B cell (primary cell): ENCODE data around the gene SHOC2. TPM values are rescaled to one million over a fixed set of nuclear protein-coding genes. Genes with fewer than 3 reads are reported as not detected.

Experiments
- ATAC-seq: fragments of 200-7000 bp; cut with Tn5 transposase; one replicate; pipeline ENCODE4 v1.10.0; 2021; ENCODE audit warnings: low read depth, mild to moderate bottlenecking, moderate number of reproducible peaks, moderate library complexity
- CTCF ChIA-PET: fragments of 350-600 bp; sonication (Branson Sonifier 250); formaldehyde crosslinking; loops from one replicate; lab custom pipeline; 2021; ENCODE audit warnings: antibody characterized with exemption, inconsistent platforms; lab: Charles Lee
- POLR2A ChIA-PET: fragments of 350-600 bp; sonication (Branson Sonifier 250); formaldehyde crosslinking; loops from one replicate; lab custom pipeline; 2021; ENCODE audit warnings: antibody characterized with exemption; lab: Charles Lee
- DNase-seq: peaks from one replicate; pipeline ENCODE4 v3.0.0; 2013
- H2AFZ ChIP-seq: 2 replicates; pipeline ENCODE4 v1.6.1; 2012; ENCODE audit warnings: mild to moderate bottlenecking, low read depth, low read length; ENCODE audit not compliant: insufficient read depth, poor library complexity, severe bottlenecking
- H3K27ac ChIP-seq, 2 donors: 1 replicate in 1 of 2; 2 replicates in 1 of 2; pipeline ENCODE4 v1.5.1; 2012 to 2013; ENCODE audit warnings: low read length in 2 of 2, mild to moderate bottlenecking in 2 of 2, moderate library complexity in 1 of 2
- H3K27me3 ChIP-seq, 4 experiments: fragments of 200-600 bp in 1 of 4; sonication (generic) in 1 of 4; replicated peaks in 1 of 4; 1 replicate in 2 of 4; 2 replicates in 2 of 4; pipeline versions ENCODE4 v1.6.1 to v1.7.0; 2013 to 2016; ENCODE audit warnings: low read length in 3 of 4, mild to moderate bottlenecking in 2 of 4, mixed read lengths in 1 of 4, moderate library complexity in 1 of 4; ENCODE audit not compliant: insufficient read depth in 4 of 4, control insufficient read depth in 3 of 4; ENCODE audit errors: control extremely low read depth in 1 of 4
- H3K36me3 ChIP-seq, 2 experiments: replicated peaks in 1 of 2; 1 replicate in 1 of 2; 2 replicates in 1 of 2; pipeline versions ENCODE4 v1.6.1 to v1.7.1; 2013; ENCODE audit warnings: low read length in 1 of 2; ENCODE audit not compliant: insufficient read depth in 2 of 2, control insufficient read depth in 1 of 2; ENCODE audit errors: control extremely low read depth in 1 of 2, extremely low read depth in 1 of 2
- H3K4me1 ChIP-seq, 2 donors: fragments of 200-600 bp in 1 of 2; sonication (generic) in 1 of 2; 1 replicate in 1 of 2; 2 replicates in 1 of 2; pipeline versions ENCODE4 v1.5.1 to v1.6.1; 2013 to 2017; ENCODE audit warnings: low read length in 2 of 2; ENCODE audit not compliant: control insufficient read depth in 2 of 2, insufficient read depth in 2 of 2
- H3K4me2 ChIP-seq: replicated peaks from 2 replicates; pipeline ENCODE3; 2012; ENCODE audit warnings: mild to moderate bottlenecking, low read depth, low read length; ENCODE audit not compliant: poor library complexity, severe bottlenecking
- H3K4me3 ChIP-seq, 5 experiments: fragments of 200-600 bp in 1 of 5; sonication (generic) in 1 of 5; 1 replicate in 3 of 5; 2 replicates in 2 of 5; pipeline versions ENCODE4 v1.5.1 to v1.7.0; 2011 to 2016; ENCODE audit warnings: low read length in 4 of 5, mild to moderate bottlenecking in 4 of 5, low read depth in 2 of 5, control low read depth in 1 of 5, moderate library complexity in 1 of 5; ENCODE audit not compliant: insufficient read depth in 1 of 5; ENCODE audit errors: control extremely low read depth in 1 of 5, extremely low read depth in 1 of 5
- H3K79me2 ChIP-seq: fragments of 200-600 bp; sonication (generic); one replicate; pipeline ENCODE4 v1.6.0; 2016; ENCODE audit warnings: low read length; ENCODE audit not compliant: control insufficient read depth, insufficient read depth
- H3K9ac ChIP-seq: fragments of 200-600 bp; sonication (generic); 2 replicates; pipeline ENCODE4 v1.6.1; 2017; ENCODE audit warnings: mild to moderate bottlenecking, low read length, moderate library complexity
- H3K9me3 ChIP-seq, 3 donors: one replicate each; pipeline versions ENCODE4 v1.6.1 to v1.7.1; 2013; ENCODE audit warnings: low read length in 2 of 3; ENCODE audit not compliant: control insufficient read depth in 2 of 3, insufficient read depth in 1 of 3; ENCODE audit errors: control extremely low read depth in 1 of 3
- H4K20me1 ChIP-seq: 2 replicates; pipeline ENCODE4 v1.6.0; 2012; ENCODE audit warnings: mild to moderate bottlenecking, low read length; ENCODE audit not compliant: insufficient read depth, control insufficient read depth, poor library complexity, severe bottlenecking
- H3K27ac Mint-ChIP-seq: one replicate; pipeline ENCODE4 v1.8.0; 2021; ENCODE audit warnings: mixed read lengths
- H3K27me3 Mint-ChIP-seq: one replicate; pipeline ENCODE4 v1.8.0; 2021; ENCODE audit warnings: mixed read lengths
- H3K4me1 Mint-ChIP-seq: one replicate; pipeline ENCODE4 v1.8.0; 2021; ENCODE audit warnings: mixed read lengths
- H3K4me3 Mint-ChIP-seq: one replicate; pipeline ENCODE4 v1.8.0; 2021; ENCODE audit warnings: mixed read lengths
- H3K9me3 Mint-ChIP-seq: one replicate; pipeline ENCODE4 v1.8.0; 2022; ENCODE audit warnings: mixed read lengths; ENCODE audit not compliant: insufficient read depth
- CTCF ChIP-seq: fragments of 200-600 bp; IDR thresholded peaks from one replicate; pipeline ENCODE4 v1.8.0; 2022; ENCODE audit warnings: antibody characterized with exemption, mild to moderate bottlenecking
- EZH2 ChIP-seq: IDR thresholded peaks from 2 replicates; pipeline ENCODE4 v1.6.1; 2012; ENCODE audit warnings: borderline replicate concordance, low read depth, mild to moderate bottlenecking, moderate library complexity, low read length; ENCODE audit not compliant: insufficient read depth, poor library complexity, severe bottlenecking
- WGBS: methylation state at CpG from one replicate; pipeline ENCODE4 v1.1.5; 2013; ENCODE audit warnings: missing lambda C conversion rate; ENCODE audit not compliant: insufficient coverage; 5-methylcytosine and 5-hydroxymethylcytosine counted together
- intact Hi-C: fragments of 100-400 bp; cut with micrococcal nuclease; formaldehyde crosslinking; loops from one replicate; pipeline ENCODE4 v1.10.0; 2022
- polyA plus RNA-seq: library from polyadenylated mRNA; depleted of rRNA; stranded (reverse); fragments of >200 nt; gene quantifications from 2 replicates; pipeline ENCODE4 v1.2.3, GENCODE V29; 2012
- small RNA-seq: library from RNA; depleted of rRNA; stranded (forward); fragments of <200 nt; gene quantifications from one replicate; pipeline ENCODE3, GENCODE V24; 2012; ENCODE audit warnings: low replicate concordance, low read depth; ENCODE audit not compliant: insufficient read length
- total RNA-seq, 2 donors: library from RNA; stranded (reverse); fragments of 120-200 nt in 1 of 2; gene quantifications; 1 replicate in 1 of 2; 2 replicates in 1 of 2; pipeline versions ENCODE4 v1.2.3 to v1.2.4, GENCODE V29; 2013 to 2022

Gene SHOC2
- total and polyA plus RNA-seq, 2 donors (not counting 1 experiment from before 2014, with no cell fraction given): 13.3 to 116 TPM

DNA sequence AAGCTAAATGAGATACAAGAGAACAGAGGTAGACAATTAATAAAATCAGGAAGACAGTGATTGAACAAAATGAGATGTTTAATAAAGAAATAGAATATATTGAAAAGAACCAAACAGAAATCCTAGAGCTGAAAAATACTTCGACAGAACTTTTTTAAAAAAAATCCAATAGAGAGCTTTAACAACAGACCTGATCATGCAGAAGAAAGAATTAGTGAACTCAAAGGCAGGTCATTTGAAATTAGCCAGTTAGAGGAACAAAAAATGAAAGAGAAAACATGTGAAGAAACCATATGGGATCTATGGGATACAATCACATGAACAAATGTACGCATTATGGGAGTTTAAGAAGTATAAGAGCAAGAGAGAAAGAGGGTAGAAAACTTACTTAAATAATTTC is 120.1 kb downstream of the SHOC2 start:
- Histone ChIP-seq H3K79me2 (no peaks in the 10 kb centered on the region), H3K4me2 (no peak overlapping the region), H3K27me3 (no peaks in the 10 kb centered on the region), H4K20me1 (no peaks in the 10 kb centered on the region), H2AFZ (no peak overlapping the region), H3K9ac (no peak overlapping the region), H3K4me1 (no peaks in the 10 kb centered on the region), H3K4me3 (no peak overlapping the region), H3K36me3 (no peaks in the 10 kb centered on the region), H3K27ac (no peak overlapping the region), H3K9me3 (peaks cover 12 to 30% (median 27%) of the 10 kb centered on the region in 3 donors)
- CTCF ChIA-PET: no interaction called here
- no peak overlapping the region for H3K4me3 Mint-ChIP-seq
- ATAC-seq: no peak
- TF ChIP-seq EZH2 (no peak), CTCF (no peak)
- no CpG with 5 or more reads among the region's 2 CpGs for WGBS
- intact Hi-C loops: no loop called here
- H3K27ac Mint-ChIP-seq: no peak overlapping the region
- DNase-seq: no peak
- peaks cover 16% of the 10 kb centered on the region for H3K27me3 Mint-ChIP-seq
- peaks cover 13% of the 10 kb centered on the region for H3K9me3 Mint-ChIP-seq
- POLR2A ChIA-PET: no interaction called here
- H3K4me1 Mint-ChIP-seq: no peaks in the 10 kb centered on the region

DNA sequence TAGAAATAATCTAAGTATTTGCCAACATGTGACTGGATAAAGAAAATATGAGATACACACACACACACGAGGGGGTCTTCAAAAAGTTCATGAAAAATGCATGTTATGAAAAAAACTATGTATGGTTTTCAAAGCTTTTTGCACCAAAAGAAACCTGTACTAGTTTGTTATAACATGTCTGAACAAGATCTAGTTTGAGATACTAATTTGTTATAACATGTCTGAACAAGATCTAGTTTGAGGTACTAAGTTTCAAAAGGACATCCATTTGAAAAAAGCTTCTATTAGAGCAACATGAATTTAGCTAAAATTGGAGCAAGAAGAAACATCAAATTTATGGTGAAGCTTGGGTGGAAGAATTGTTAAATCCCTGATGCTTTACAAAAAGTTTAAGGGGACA is 137.6 kb downstream of the SHOC2 start:
- ATAC-seq (no peak), DNase-seq (no peak)
- Histone ChIP-seq H3K9ac (no peak overlapping the region), H3K4me2 (no peak overlapping the region), H2AFZ (no peak overlapping the region), H3K27me3 (peaks cover 0 to 22% (median 9%) of the 10 kb centered on the region in 4 experiments), H3K36me3 (no peaks in the 10 kb centered on the region), H4K20me1 (no peaks in the 10 kb centered on the region), H3K4me3 (no peak overlapping the region), H3K79me2 (no peaks in the 10 kb centered on the region), H3K27ac (no peak overlapping the region), H3K4me1 (no peaks in the 10 kb centered on the region), H3K9me3 (peaks cover 4 to 16% (median 5%) of the 10 kb centered on the region in 3 donors)
- no CpG with 5 or more reads among the region's 1 CpG for WGBS
- no peaks in the 10 kb centered on the region for H3K4me1 Mint-ChIP-seq
- CTCF ChIA-PET: no interaction called here
- H3K27ac Mint-ChIP-seq: no peak overlapping the region
- H3K9me3 Mint-ChIP-seq: peaks cover 19% of the 10 kb centered on the region
- POLR2A ChIA-PET: no interaction called here
- TF ChIP-seq CTCF (no peak), EZH2 (no peak)
- no peak overlapping the region for H3K4me3 Mint-ChIP-seq
- intact Hi-C loops: no loop called here
- H3K27me3 Mint-ChIP-seq: peaks cover 33% of the 10 kb centered on the region

Small RNAs within 50 kb of the gene (small RNA-seq; reads per million reads assigned to genes)
- not detected for gene MIR548E

Other genes starting within 250 kb of the SHOC2 start
- 169 and 185 TPM in 2 replicates for gene PDCD4, start 47.7 kb upstream of the SHOC2 start, total RNA-seq
- 33.9 and 116 TPM in 2 replicates for gene PDCD4, start 47.7 kb upstream of the SHOC2 start, polyA plus RNA-seq
- gene BBIP1, start 424 bp upstream of the SHOC2 start, total RNA-seq: 35.1 and 46.1 TPM in 2 replicates
- 10.6 and 15.9 TPM in 2 replicates for gene BBIP1, start 424 bp upstream of the SHOC2 start, polyA plus RNA-seq
- gene ADRA2A, start 157.4 kb downstream of the SHOC2 start, total RNA-seq: not detected in 2 replicates
- 0.01 and 0.03 TPM in 2 replicates for gene ADRA2A, start 157.4 kb downstream of the SHOC2 start, polyA plus RNA-seq